HG03439 (cell line): ENCODE results near the gene KIAA1328.
A peak's percentile ranks its signal among the peaks of the same experiment; 100 is the strongest.

Experiments
- ATAC-seq: cut with Tn5 transposase; IDR thresholded peaks from one replicate; pipeline ENCODE4 v1.9.1; 2021; ENCODE audit warnings: mild to moderate bottlenecking, moderate library complexity; ENCODE audit not compliant: unreplicated experiment

KIAA1328 gene

DNA sequence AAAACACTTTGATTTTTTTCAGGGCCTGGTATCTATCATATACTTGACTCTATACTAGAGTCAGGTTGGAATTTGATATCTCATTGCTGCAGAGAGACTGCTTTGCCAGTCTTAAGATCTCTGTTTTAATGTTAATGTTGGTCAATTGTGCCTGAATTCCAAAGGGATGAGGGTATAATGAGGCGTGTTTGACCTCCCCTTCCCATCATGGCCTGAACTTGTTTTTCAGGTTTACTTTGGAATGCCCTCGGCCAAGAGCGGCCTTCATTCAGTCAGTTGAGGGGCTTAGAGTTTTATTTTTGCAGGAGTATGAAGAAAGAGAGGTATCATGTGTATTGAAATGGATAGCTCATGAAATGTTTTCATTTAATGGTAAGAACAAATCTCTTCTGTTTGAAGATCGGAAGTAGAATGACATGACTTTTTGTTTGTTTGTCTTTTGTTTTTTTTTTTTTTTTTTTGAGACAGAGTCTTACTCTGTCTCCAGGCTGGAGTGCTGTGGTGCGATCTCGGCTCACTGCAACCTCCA, 119.0 kb downstream of the KIAA1328 start:
- no peak for ATAC-seq

DNA sequence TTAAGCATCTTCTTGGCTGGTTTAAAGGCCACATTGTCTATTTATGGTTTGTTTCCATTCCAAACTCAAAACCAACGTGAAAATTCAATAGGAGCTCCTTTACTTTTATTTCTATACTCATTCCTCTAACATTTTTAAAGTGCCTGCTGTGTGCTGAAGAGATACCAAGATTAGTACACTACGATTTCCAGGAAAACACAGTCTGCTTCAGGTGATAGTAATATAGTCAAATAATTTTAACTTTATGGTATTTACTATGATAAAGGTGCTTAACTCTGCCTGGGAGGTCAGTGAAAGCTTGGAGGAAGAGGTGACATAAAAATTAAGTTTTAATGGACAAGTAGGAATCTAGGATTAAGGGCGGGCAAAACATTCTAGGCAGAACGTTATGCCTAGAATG, 121.4 kb downstream of the KIAA1328 start:
- ATAC-seq = no peak

DNA sequence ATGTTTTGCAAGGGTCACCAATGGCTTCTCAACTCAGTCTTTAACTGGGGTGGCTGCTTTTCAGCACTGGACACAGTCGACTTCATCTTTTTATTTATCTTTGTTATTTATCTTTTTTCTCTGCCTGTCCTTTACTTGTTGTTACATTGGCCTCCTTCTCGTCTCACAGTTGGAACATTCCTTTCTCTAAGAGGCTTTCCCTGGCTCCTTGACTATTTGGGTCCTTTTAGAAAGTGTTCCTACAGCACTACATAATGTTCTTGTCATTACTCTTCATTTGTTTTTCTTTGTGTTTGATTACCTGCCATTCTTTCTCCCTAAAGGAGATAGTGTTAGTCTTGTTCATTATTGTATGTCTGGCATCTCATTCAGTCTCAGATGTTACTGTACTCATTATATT, 122.0 kb downstream of the KIAA1328 start:
- no peak for ATAC-seq

DNA sequence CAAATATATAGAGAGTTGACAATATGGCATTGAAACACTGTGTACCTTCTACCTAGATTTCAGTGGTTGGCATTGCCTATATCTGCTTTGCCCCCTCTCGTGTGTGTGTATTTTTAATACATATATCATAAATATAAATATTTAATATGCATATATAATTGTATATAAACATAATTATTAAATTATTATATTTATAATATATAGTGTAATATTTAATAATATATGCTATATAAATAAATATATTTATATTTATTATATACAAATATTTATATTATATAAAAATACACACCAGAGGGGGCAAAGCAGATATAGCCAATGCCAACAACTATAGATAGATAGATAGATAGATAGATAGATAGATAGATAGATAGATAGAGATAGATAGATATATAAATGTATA, 124.1 kb downstream of the KIAA1328 start:
- no peak for ATAC-seq

DNA sequence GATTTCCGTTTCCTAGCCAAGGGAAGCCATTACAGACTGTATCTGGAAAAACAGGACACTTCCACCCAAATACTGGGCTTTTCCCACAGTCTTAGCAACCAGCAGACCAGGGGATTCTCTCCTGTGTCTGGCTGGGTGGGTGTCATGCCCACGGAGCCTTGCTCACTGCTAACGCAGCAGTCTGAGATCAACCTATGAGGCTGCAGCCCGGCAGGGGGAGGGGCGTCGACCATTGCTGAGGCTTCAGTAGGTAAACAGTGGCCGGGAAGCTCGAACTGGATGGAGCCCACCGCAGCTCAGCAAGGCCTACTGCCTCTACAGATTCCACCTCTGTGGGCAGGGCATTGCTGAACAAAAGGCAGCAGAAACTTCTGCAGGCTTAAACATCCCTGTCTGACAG, 131.1 kb downstream of the KIAA1328 start:
- ATAC-seq = no peak

DNA sequence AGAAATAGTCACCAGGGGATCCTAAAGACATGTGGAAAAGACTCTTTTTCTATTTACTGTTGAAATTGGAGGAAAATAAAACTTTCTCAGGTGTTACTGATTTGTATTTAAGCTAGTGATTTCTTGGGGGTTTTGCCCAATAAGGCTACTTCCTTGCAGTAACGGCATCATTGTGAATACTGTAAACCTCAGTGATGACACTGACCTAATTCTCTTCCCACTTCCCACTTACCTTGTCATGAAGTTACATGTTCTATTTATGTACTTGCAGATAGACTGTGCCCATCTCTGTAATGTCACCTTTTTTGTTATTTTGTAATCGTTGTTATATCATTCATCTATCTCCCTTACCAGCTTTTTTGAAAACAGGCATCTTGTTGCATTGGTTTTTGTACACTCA, 134.5 kb downstream of the KIAA1328 start:
- ATAC-seq = no peak

DNA sequence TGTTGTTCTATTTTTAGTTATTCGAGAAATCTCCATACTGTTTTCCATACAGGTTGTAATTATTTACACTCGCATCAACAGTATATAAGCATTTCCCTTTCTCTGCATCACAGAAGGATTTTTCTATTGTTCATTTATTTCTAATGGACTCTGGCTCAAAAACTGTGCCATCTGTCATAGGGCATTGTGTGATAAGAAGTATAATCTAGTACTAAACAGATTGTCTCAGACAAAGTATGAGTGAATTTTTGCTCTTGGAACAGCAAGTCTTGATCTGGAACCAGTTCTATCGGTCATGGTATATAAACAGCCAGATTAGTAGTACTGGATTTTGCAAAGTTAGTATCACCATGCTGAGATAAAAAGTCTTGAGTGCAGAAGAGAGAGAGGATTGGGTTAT, 145.8 kb downstream of the KIAA1328 start:
- ATAC-seq = no peak

DNA sequence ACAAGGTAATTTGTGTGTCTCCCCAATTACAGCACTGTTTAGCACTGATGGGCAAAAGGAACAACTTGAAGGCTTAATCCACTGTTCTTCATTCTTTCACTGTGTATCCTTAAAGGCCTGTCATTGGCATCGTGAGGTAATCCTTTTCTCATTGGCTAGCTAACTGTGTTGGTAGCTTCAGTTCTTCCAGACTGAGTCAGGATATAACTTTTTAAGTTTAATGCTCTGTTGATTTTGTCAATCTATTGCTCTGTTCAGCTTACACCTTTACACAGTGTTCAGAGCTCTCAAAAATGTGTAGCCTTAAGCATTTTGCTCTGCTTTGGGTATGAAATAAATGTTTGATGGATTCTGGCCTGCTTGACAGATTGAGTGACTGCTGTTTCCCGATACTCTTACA, 148.2 kb downstream of the KIAA1328 start:
- ATAC-seq = no peak

DNA sequence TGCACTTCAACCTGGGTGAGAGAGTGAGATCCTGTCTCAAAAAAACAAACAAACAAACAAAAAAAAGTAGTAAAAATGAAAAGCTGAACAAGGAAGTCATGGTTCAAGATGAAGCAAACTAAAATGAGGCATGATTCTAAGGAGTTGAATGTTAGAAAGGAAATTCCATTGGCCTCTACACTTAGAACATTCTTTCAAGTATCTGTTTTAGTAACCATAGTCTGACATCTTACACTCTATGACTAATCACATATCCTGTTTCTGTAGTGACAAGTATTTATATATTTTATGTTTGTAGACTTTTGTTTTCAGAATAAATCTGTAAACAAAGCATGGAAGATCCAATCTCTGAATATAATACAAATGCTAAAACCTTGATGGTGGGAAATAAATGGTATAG, 164.1 kb downstream of the KIAA1328 start:
- ATAC-seq = no peak

DNA sequence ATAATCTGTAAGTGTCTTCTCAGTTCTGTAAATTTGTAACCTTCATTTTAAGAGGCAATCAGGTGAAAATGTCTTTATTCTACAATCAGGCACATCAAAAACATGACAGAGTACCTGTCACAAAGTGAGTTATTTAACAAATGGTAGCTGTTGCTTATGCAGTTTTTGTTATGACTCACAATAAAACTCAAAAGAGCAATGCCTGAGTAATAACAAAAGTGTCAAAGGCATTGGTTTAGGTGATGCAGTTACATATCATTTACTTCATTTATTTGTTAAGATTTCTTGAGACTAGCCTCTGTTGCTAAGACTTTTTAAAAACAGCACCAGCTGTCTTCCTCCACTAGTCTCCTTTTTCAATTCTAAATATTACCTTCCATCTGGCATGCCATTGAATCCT, 177.8 kb downstream of the KIAA1328 start:
- ATAC-seq = peak; percentile 88

DNA sequence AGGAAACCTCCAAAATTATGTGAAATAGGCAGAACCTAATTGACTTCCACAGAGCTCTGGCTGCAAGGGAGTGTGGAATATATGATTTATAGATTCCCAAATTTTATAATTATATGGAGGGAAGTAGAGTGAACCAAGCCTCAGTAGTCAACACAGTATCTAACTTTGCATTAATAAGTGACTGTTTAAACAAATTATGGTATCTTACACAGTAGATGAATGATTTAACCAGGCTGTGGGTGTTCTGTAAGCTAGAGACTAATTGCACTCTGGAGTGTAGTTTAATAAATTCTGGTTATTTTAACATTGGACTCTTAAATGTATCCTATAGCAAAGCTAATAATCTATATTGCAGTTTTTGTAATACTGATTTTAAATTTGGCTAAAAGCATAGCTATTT, 183.5 kb downstream of the KIAA1328 start:
- no peak for ATAC-seq

DNA sequence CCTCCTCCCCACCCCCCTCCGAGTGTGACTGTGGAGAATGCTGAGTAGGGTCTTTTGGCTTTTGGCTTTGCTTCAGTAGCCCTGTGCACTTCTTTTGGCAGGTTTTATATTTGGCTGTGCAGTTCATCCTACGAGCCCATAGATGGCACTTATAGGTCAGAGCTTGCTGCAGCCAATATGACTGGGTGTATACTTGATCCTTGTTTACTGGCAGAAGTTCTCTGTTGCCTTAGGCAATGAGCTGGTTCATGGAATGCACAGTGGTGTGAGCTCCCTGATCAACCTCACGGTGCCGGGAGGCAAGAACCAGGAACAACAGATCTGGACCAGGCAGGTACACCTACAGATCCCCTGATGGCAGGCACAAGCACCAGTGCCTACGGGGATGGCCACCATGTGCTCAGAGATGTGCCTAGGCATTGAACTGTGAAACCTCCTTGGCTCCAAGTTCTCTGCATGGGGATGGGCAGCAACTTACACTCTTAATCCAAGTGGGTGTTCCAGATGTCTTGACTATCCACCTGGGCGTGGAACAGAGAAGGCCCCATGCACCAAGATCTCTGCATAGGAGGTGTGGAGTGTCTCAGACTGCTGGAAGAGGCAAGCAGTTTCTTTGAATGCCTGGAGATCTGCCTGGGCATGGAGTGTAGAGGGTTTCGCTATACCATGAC, 190.4 kb downstream of the KIAA1328 start:
- no peak for ATAC-seq

DNA sequence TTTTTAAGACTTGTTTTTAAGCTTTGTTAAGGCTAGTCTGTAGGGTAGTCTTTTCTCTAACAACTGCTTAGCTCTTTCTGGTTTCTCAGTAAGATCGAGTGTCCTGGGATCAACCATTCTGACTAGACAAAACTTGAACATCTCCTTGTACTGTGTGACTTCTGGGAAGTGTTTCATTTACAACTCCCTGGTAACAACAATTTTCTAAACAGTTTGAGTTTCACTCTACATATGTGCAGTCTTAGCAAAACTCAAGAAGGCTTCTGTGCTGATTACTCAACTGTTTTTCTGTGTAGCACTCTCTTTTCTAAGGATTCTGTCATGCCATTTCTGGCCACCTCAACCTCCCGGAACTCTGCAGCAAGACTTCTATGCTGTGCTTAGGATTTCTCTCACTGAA, 204.5 kb downstream of the KIAA1328 start:
- ATAC-seq = no peak

DNA sequence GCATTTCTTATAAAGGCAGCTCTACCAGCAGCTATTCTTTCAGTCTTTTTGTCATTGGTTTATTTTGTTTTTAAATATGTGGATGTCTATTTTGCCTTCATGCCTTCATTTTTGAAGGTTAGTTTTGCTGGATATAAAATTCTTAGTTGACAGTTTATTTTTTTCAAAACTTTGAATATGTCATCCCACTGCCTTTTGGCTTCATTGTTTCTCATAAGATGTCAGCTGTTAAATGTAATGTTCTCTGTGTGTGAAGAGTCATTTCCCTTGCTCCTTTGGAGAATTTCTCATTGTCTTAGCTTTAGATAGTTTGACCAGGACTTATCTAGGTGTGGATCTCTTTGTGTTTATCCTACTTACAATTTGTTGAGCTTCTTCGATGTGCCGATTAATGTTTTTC, 213.5 kb downstream of the KIAA1328 start:
- ATAC-seq = no peak

DNA sequence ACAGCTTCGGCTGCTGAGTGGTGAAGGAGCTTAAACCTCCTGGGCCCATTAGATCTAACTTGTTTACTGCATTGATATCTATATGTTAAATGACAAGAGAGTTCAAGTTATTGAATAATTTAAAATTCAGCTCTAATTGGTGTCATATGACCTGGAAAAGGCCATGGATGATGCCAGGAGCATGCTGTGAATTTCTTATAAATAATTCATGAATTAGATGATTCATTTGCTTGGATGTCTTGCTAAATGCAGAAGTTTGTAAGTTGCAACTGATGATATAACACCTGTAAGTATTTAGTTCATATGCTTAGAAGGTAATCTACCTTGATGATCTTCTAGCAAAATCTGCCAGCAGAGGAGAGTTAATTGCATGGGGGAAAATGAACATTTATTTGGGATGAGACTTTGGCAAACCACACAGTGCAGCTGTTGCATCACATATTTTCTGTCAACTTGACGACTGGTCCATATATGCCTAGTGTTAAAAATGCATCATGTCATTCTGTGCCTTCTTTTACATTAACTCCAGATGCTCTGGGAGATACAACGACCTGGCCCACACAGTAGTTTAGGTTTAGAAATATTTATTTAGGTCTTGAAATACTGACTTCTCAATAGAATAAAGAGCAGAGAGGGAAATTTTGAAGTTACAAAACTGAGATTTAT, 226.3 kb downstream of the KIAA1328 start:
- ATAC-seq = no peak

DNA sequence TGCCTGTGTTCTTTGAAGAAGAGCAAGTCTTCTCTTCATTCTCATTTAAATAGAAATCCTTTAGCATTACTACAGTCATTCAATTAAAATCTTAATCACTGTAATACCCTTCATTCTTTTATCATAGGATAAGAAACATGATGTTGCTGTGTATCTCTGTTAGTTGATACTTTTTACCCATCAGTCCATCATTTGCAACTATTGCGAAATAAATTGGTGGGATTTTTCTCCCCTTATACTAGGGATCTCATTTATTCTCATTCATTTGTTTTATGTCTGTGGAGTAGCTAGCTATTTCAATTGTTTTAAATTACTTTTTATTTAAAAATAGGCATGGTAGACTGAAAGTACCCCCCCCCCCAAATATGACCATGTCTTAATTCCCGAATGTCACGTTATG, 235.3 kb downstream of the KIAA1328 start:
- no peak for ATAC-seq

DNA sequence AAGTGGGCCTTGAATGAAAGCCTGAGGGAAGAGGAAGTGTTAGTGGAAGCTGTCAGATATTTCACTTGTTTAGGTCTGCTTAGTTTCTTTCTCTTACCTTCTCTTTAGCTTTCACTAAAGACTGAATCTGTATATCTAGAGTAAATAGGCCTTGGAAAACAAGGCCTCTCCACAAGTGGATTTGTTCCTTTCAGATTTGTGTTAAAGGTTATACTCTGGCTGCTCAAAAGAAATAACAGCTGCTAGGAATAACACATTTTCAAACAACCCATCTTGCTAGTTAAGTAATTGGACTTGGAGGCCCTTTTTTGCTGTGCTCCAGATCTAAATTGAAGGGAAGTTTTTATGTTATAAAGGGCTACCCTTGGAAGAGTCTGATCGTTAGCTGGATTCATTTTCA, 236.3 kb downstream of the KIAA1328 start:
- ATAC-seq = no peak

DNA sequence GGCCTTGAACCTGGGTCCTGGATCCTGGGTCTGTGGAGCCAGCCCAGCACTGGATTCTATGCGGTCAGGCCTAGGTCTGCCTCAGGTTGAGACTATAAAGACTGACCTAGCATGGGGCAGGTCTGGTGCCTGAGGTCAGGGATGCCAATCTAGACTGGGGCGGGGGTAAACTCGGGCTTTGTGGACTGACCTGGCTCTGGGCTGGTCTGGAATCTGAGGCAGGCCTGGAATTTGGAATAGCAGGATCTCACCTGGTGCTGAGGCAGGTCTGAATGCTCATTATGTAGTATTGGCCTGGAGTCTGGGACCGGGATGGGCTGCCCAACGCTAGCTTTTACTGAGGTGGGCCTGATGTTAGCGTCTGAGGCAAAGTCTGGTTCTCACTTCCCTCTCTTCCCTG, 256.0 kb downstream of the KIAA1328 start:
- no peak for ATAC-seq

DNA sequence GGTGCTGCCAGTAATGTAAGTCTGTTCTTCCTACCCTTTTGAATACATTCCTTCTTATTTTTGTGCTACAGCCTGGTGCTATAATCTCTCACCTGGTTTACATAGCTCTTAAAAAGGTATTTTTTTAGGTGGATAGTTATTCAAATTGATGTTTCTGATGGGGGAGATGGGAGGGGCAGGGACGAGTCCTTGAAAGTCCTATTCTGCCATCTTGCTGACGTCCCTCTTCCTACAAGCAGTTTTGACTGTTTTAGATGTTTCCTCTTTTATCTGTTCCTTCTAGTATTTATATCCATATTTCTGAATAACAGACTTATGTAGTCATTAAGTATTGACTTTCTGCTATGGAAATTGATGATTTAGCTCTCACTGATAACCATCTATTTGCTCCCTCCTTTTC, 256.4 kb downstream of the KIAA1328 start:
- no peak for ATAC-seq

DNA sequence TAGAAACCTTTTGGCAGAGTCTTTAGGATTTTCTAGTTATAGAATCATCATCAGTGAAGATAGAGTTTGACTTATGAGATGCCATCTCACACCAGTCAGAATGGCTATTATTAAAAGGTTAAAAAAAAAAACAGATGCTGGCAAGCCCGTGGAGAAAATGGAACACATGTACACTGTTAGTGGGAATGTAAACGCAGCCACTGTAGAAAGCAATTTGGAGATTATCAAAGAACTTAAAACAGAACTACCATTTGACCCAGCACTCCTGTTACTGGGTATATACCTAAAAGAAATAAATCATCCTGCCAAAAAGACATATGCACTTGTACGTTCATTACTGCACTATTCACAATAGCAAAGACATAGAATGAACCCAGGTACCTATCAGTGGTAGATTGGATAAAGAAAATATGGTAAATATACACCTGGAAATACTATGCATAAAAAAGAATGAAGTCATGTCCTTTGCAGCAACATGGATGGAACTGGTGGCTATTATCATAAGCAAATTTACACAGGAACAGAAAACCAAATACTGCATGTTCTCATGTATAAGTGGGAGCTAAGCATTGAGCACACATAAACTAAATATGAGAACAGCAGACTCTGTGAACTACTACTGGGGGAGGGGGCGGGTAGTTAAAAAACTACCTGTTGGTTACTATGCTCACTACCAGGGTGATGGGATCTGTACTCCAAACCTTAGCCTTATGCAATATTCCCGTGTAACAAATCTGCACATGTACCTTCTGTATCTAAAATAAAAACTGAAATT, 279.0 kb downstream of the KIAA1328 start:
- no peak for ATAC-seq

DNA sequence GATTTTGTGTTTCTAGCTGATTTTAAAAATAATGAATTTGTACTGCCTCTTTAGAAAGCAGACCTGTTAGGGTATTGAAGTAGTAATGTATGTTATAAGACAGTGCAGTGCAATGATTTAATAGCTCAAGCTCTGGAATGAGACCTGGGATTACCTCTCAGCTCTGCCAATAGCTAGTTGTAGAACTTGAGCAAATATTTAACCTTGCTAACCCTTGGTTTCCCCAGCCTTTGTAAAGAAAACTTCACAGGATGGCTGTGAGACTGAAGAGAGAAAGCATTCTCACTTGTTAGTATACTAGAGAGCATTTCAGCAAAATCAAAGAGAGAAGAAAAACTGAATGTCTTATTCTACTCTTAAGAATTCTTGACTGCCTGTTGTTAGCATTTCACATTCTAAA, 293.9 kb downstream of the KIAA1328 start:
- ATAC-seq = no peak

DNA sequence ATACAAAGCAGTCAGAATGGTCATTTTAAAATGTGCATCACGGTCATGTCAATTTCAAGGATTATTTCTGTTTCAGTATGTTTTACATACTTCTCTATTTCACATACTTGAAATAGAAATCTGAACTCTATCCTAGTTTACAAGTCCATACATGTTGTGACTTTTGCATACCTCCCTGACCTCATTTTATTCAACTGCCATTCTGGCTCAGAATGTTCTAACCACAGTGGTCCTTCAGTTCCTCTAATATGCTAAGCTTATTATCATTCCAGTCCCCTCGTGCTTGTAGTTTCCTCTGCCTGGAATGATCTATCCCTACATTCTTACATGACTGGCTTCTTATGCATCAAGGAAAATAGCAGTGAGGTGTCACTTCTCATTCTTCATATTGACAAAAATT, 295.6 kb downstream of the KIAA1328 start:
- no peak for ATAC-seq
